Liver (tissue), 3 donors: ENCODE results near the gene DIP2C.

Source experiments
- ATF3 ChIP-seq: IDR thresholded peaks from 2 replicates; pipeline ENCODE4 v1.6.1; 2016; ENCODE audit warnings: antibody characterized with exemption
- FOXA1 ChIP-seq: IDR thresholded peaks from 2 replicates; pipeline ENCODE4 v1.6.1; 2016; ENCODE audit warnings: antibody characterized with exemption
- HNF4G ChIP-seq: IDR thresholded peaks from 2 replicates; pipeline ENCODE4 v1.6.1; 2016; ENCODE audit warnings: antibody characterized with exemption
- RAD21 ChIP-seq, 2 donors: IDR thresholded peaks; 2 replicates each; pipeline ENCODE4 v1.6.1; 2016; ENCODE audit warnings: antibody characterized with exemption in 2 of 2, mild to moderate bottlenecking in 2 of 2
- REST ChIP-seq: IDR thresholded peaks from 2 replicates; pipeline ENCODE4 v1.6.1; 2016; ENCODE audit warnings: antibody characterized with exemption, mild to moderate bottlenecking
- SP1 ChIP-seq: IDR thresholded peaks from 2 replicates; pipeline ENCODE4 v1.6.1; 2018; ENCODE audit warnings: antibody characterized with exemption, mild to moderate bottlenecking
- TAF1 ChIP-seq: conservative IDR thresholded peaks from 2 replicates; pipeline ENCODE4 v1.6.1; 2016; ENCODE audit warnings: antibody characterized with exemption, mild to moderate bottlenecking
- YY1 ChIP-seq: IDR thresholded peaks from 2 replicates; pipeline ENCODE4 v1.6.1; 2016; ENCODE audit warnings: antibody characterized with exemption, mild to moderate bottlenecking
- TF ChIP-seq, protein P1 (sequence below): fragments of 150-350 bp; IDR thresholded peaks from 2 replicates; pipeline ENCODE4 v1.5.1; 2017; ENCODE audit warnings: improper control_type of control experiment, low read depth, low read length; ENCODE audit not compliant: missing input control
- TF ChIP-seq, protein P2 (sequence below): IDR thresholded peaks from 2 replicates; pipeline ENCODE4 v1.6.1; 2016; ENCODE audit warnings: antibody characterized with exemption
- donor health status: healthy.
- donor health status: healthy.

- TF ChIP-seq, protein P1, sequence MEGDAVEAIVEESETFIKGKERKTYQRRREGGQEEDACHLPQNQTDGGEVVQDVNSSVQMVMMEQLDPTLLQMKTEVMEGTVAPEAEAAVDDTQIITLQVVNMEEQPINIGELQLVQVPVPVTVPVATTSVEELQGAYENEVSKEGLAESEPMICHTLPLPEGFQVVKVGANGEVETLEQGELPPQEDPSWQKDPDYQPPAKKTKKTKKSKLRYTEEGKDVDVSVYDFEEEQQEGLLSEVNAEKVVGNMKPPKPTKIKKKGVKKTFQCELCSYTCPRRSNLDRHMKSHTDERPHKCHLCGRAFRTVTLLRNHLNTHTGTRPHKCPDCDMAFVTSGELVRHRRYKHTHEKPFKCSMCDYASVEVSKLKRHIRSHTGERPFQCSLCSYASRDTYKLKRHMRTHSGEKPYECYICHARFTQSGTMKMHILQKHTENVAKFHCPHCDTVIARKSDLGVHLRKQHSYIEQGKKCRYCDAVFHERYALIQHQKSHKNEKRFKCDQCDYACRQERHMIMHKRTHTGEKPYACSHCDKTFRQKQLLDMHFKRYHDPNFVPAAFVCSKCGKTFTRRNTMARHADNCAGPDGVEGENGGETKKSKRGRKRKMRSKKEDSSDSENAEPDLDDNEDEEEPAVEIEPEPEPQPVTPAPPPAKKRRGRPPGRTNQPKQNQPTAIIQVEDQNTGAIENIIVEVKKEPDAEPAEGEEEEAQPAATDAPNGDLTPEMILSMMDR: no peak
- no peak for TF ChIP-seq HNF4G
- no peak for TF ChIP-seq TAF1
- TF ChIP-seq RAD21 (IDR thresholded peaks at IDR 0.05): no peak
- TF ChIP-seq ATF3: no peak
- no peak for TF ChIP-seq FOXA1
- TF ChIP-seq, protein P2, sequence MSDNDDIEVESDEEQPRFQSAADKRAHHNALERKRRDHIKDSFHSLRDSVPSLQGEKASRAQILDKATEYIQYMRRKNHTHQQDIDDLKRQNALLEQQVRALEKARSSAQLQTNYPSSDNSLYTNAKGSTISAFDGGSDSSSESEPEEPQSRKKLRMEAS: no peak
- no peak for TF ChIP-seq SP1
- no peak for TF ChIP-seq YY1
- TF ChIP-seq REST: no peak
Observed at GRCh38 chr10:534047-534566, 155.4 kb downstream of the DIP2C start.
